MM.1S (cell line): Measurements from ENCODE around the gene TEFM.

ENCODE experiments used
- DNase-seq: peaks from one replicate; pipeline ENCODE4 v3.0.0-alpha.2; 2015
- H2AFZ ChIP-seq: fragments of 300-600 bp; sonication (generic); 2 replicates; pipeline ENCODE4 v1.6.0; 2016; ENCODE audit warnings: antibody characterized with exemption, low read length
- H3F3A ChIP-seq: fragments of 300-600 bp; sonication (generic); 2 replicates; pipeline ENCODE4 v1.6.1; 2016; ENCODE audit warnings: mild to moderate bottlenecking, antibody characterized with exemption, low read length, moderate library complexity, mixed read lengths; ENCODE audit not compliant: insufficient read depth
- H3K27ac ChIP-seq: fragments of 300-600 bp; sonication (generic); 2 replicates; pipeline ENCODE4 v1.5.1; 2016; ENCODE audit warnings: mild to moderate bottlenecking, low read length
- H3K27me3 ChIP-seq: fragments of 300-600 bp; sonication (generic); replicated peaks from 2 replicates; pipeline ENCODE4 v1.6.0; 2016; ENCODE audit warnings: low read length; ENCODE audit not compliant: insufficient read depth
- H3K36me3 ChIP-seq: fragments of 300-600 bp; sonication (generic); replicated peaks from 2 replicates; pipeline ENCODE4 v1.6.1; 2016; ENCODE audit warnings: mild to moderate bottlenecking, low read length, mixed read lengths; ENCODE audit not compliant: insufficient read depth
- H3K4me1 ChIP-seq: fragments of 300-600 bp; sonication (generic); 2 replicates; pipeline ENCODE4 v1.6.1; 2016; ENCODE audit warnings: low read length, mixed read lengths
- H3K4me2 ChIP-seq: fragments of 300-600 bp; sonication (generic); 2 replicates; pipeline ENCODE4 v1.6.0; 2016; ENCODE audit warnings: low read depth, low read length
- H3K4me3 ChIP-seq: fragments of 300-600 bp; sonication (generic); 2 replicates; pipeline ENCODE4 v1.5.1; 2016; ENCODE audit warnings: low read length, mixed read lengths
- H3K79me2 ChIP-seq: fragments of 300-600 bp; sonication (generic); 2 replicates; pipeline ENCODE4 v1.6.1; 2016; ENCODE audit warnings: mixed run types, low read length, mixed read lengths
- H3K9ac ChIP-seq: fragments of 300-600 bp; sonication (generic); 2 replicates; pipeline ENCODE4 v1.6.1; 2016; ENCODE audit warnings: low read length, mixed read lengths
- H3K9me2 ChIP-seq: fragments of 300-600 bp; sonication (generic); replicated peaks from 2 replicates; pipeline ENCODE4 v1.6.1; 2016; ENCODE audit warnings: mild to moderate bottlenecking, low read length, mixed read lengths; ENCODE audit not compliant: insufficient read depth
- H3K9me3 ChIP-seq: fragments of 300-600 bp; sonication (generic); replicated peaks from 2 replicates; pipeline ENCODE4 v1.6.1; 2016; ENCODE audit warnings: mild to moderate bottlenecking, low read length, mixed read lengths; ENCODE audit not compliant: insufficient read depth
- H4K20me1 ChIP-seq: fragments of 300-600 bp; sonication (generic); 2 replicates; pipeline ENCODE4 v1.6.1; 2016; ENCODE audit warnings: mild to moderate bottlenecking, low read length, moderate library complexity, mixed read lengths; ENCODE audit not compliant: insufficient read depth
- EZH2 ChIP-seq: fragments of 300-600 bp; sonication (generic); optimal IDR thresholded peaks from 2 replicates; pipeline ENCODE3; 2017; ENCODE audit warnings: low read depth, mild to moderate bottlenecking, antibody characterized with exemption, low read length, mixed read lengths
- EZH2phosphoT487 ChIP-seq: fragments of 300-600 bp; sonication (generic); IDR thresholded peaks from 2 replicates; pipeline ENCODE4 v1.6.1; 2018; ENCODE audit warnings: antibody characterized with exemption, low read length
- TF ChIP-seq, protein P1 (sequence below): fragments of 300-600 bp; sonication (generic); IDR thresholded peaks from 2 replicates; pipeline ENCODE4 v1.5.1; 2016; ENCODE audit warnings: antibody characterized with exemption, low read length, mixed read lengths

Gene TEFM

DNA sequence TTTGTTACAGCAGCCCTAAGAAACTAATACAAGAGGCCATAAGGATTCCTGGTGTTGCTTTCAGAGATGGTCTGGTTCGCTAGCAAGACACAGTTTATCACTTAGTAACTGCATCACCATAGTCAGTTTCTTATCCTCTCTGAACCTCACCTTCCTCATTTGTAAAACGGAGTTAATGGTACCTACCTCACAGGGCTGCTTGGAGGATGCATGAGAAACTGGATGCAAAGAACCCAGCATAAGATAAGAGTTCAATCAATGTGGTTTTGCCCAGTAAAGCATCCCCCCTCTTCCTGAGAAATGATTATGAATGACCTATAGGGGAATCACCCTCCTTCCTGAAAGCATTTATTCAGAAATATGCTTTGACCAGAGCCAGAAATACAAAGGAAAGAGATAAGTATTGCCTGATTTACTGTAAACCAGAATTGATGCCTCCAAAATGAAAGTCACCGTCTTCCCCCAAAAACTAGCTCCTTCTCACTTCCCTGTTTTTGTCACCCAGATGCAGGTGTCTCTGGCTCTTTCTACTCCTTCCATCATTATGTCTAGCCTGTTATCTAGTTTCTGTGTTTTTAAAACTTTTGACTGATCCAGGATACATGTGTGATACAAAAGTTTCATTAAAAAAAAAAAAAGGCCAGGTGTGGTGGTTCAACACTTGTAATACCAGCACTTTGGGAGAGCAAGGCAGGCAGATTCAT is 2.8 kb upstream of the TEFM start:
- peak overlapping the region; percentile 30 for H3K4me2 ChIP-seq
- H3K27ac ChIP-seq: peak overlapping the region; percentile 44; the same call in 1 of the 2 replicates
- H3F3A ChIP-seq: peaks cover 13% of the 10 kb centered on the region
- DNase-seq: no peak
- H3K4me3 ChIP-seq: no peak overlapping the region; the same call in 1 of the 2 replicates
- no peaks in the 10 kb centered on the region for H4K20me1 ChIP-seq
- no peak overlapping the region; the same call in 1 of the 2 replicates for H3K9ac ChIP-seq
- no peaks in the 10 kb centered on the region for H3K27me3 ChIP-seq
- no peaks in the 10 kb centered on the region for H3K36me3 ChIP-seq
- no peaks in the 10 kb centered on the region for H3K4me1 ChIP-seq
- no peak overlapping the region for H2AFZ ChIP-seq
- H3K9me3 ChIP-seq: no peaks in the 10 kb centered on the region
- no peaks in the 10 kb centered on the region for H3K9me2 ChIP-seq
- TF ChIP-seq, protein P1, sequence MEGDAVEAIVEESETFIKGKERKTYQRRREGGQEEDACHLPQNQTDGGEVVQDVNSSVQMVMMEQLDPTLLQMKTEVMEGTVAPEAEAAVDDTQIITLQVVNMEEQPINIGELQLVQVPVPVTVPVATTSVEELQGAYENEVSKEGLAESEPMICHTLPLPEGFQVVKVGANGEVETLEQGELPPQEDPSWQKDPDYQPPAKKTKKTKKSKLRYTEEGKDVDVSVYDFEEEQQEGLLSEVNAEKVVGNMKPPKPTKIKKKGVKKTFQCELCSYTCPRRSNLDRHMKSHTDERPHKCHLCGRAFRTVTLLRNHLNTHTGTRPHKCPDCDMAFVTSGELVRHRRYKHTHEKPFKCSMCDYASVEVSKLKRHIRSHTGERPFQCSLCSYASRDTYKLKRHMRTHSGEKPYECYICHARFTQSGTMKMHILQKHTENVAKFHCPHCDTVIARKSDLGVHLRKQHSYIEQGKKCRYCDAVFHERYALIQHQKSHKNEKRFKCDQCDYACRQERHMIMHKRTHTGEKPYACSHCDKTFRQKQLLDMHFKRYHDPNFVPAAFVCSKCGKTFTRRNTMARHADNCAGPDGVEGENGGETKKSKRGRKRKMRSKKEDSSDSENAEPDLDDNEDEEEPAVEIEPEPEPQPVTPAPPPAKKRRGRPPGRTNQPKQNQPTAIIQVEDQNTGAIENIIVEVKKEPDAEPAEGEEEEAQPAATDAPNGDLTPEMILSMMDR: no peak
- TF ChIP-seq EZH2 (no peak), EZH2phosphoT487 (no peak)
- H3K79me2 ChIP-seq: peaks cover 27% of the 10 kb centered on the region

DNA sequence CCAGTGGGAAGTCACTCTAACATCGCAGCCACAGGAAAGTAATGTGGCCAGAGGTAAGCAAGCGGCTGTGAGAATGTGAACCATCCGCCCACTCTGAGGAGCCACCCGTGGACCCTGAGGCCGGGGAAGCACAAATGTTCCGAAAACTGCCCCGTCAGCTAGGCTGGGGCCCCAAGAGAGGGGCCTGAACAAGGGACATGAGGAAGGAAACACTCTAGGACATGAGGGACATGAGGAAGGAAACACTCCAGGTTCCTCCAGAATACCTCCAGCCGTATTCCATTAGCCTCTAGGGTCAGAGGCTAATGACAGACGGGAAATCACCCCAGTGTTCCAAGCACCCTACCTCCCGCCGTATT is 317 bp downstream of the TEFM start:
- H3K9ac ChIP-seq: peak overlapping the region; percentile 81
- TF ChIP-seq EZH2 (no peak), EZH2phosphoT487 (no peak)
- peak overlapping the region; percentile 96 for H2AFZ ChIP-seq
- H3K79me2 ChIP-seq: peaks cover 36% of the 10 kb centered on the region
- peak overlapping the region; percentile 94 for H3K4me3 ChIP-seq
- no peaks in the 10 kb centered on the region for H3K36me3 ChIP-seq
- DNase-seq: no peak
- H3F3A ChIP-seq: peaks cover 13% of the 10 kb centered on the region
- no peaks in the 10 kb centered on the region for H3K4me1 ChIP-seq
- H3K9me2 ChIP-seq: no peaks in the 10 kb centered on the region
- H3K9me3 ChIP-seq: no peaks in the 10 kb centered on the region
- no peaks in the 10 kb centered on the region for H3K27me3 ChIP-seq
- peak overlapping the region; percentile 76 for H3K4me2 ChIP-seq
- no peaks in the 10 kb centered on the region for H4K20me1 ChIP-seq
- no peak overlapping the region for H3K27ac ChIP-seq

DNA sequence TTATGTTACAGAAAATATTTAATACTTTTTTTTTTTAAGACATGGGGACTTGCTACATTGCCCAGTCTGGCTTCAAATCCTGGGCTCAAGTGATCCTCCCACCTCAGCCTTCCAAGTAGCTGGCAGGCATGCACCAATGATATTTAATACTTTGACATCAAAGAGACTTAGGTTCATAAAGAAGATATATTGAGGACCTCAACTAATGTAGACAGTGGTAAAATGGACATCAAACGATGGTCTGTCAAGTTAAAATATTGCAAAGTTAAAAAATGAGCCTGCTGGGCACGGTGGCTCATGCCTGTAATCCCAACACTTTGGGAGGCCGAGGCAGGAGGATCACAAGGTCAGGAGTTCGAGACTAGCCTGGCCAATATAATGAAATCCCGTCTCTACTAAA is 8.7 kb downstream of the TEFM start:
- DNase-seq: no peak
- Histone ChIP-seq H3K4me3 (no peak overlapping the region), H3K27ac (no peak overlapping the region), H3K27me3 (no peaks in the 10 kb centered on the region), H3F3A (no peaks in the 10 kb centered on the region; the same call in 1 of the 2 replicates), H3K9me2 (no peaks in the 10 kb centered on the region), H3K9ac (no peak overlapping the region), H3K4me1 (no peaks in the 10 kb centered on the region), H3K79me2 (peaks cover 13% of the 10 kb centered on the region), H4K20me1 (no peaks in the 10 kb centered on the region; the same call in 1 of the 2 replicates), H3K36me3 (no peaks in the 10 kb centered on the region), H2AFZ (no peak overlapping the region), H3K4me2 (no peak overlapping the region), H3K9me3 (no peaks in the 10 kb centered on the region)
- TF ChIP-seq EZH2 (no peak), EZH2phosphoT487 (no peak)

- Histone ChIP-seq H3K4me3 (no peak overlapping the region), H3K4me1 (no peaks in the 10 kb centered on the region), H3K27ac (no peak overlapping the region), H4K20me1 (no peaks in the 10 kb centered on the region; the same call in 1 of the 2 replicates), H3K27me3 (no peaks in the 10 kb centered on the region), H3K9me2 (no peaks in the 10 kb centered on the region), H3K9me3 (no peaks in the 10 kb centered on the region), H2AFZ (no peak overlapping the region), H3K9ac (no peak overlapping the region), H3K4me2 (no peak overlapping the region), H3K79me2 (no peaks in the 10 kb centered on the region), H3K36me3 (no peaks in the 10 kb centered on the region), H3F3A (no peaks in the 10 kb centered on the region; the same call in 1 of the 2 replicates)
- TF ChIP-seq EZH2 (no peak), EZH2phosphoT487 (no peak)
- TF ChIP-seq, protein P1: no peak
- DNase-seq: no peak
Observed at GRCh38 chr17:30894236-30894635, 11.8 kb downstream of the TEFM start.
